SK-N-SH treated with all-trans-retinoic acid at 6 μM for 48 hours (cell line): ENCODE measurements around the gene KLHL21.

Experiments used
- ATAC-seq: fragments of 200-7000 bp; cut with Tn5 transposase; 3 replicates; pipeline ENCODE4 v1.9.1; 2020; ENCODE audit warnings: mild to moderate bottlenecking, moderate library complexity
- ARNTL ChIP-seq: fragments of 450-650 bp; formaldehyde crosslinking; IDR thresholded peaks from 2 replicates; pipeline ENCODE4 v1.5.0; 2020; ENCODE audit warnings: low read depth, mild to moderate bottlenecking, moderate library complexity, borderline replicate concordance
- CREB5 ChIP-seq: fragments of 250-450 bp; sonication (Bioruptor Pico); IDR thresholded peaks from 2 replicates; pipeline ENCODE4 v1.5.1; 2020; ENCODE audit warnings: low read depth, mild to moderate bottlenecking, moderate library complexity
- CSDC2 ChIP-seq: fragments of 250-450 bp; sonication (Bioruptor Pico); IDR thresholded peaks from 2 replicates; pipeline ENCODE4 v1.5.0; 2020; ENCODE audit warnings: mild to moderate bottlenecking, moderate library complexity
- ESRRG ChIP-seq: fragments of 250-450 bp; sonication (Bioruptor Pico); IDR thresholded peaks from 2 replicates; pipeline ENCODE4 v1.6.1; 2021; ENCODE audit warnings: mild to moderate bottlenecking
- GLIS3 ChIP-seq: fragments of 250-450 bp; sonication (Bioruptor Pico); IDR thresholded peaks from 2 replicates; pipeline ENCODE4 v1.5.0; 2020; ENCODE audit warnings: mild to moderate bottlenecking, moderate library complexity
- ISL1 ChIP-seq: fragments of 250-450 bp; sonication (Bioruptor Pico); IDR thresholded peaks from 2 replicates; pipeline ENCODE4 v2.1.2; 2022; ENCODE audit warnings: mild to moderate bottlenecking, moderate library complexity
- OSR1 ChIP-seq: fragments of 250-450 bp; sonication (Bioruptor Pico); IDR thresholded peaks from 2 replicates; pipeline ENCODE4 v1.8.0; 2022; ENCODE audit warnings: moderate library complexity, mild to moderate bottlenecking, inconsistent platforms
- PATZ1 ChIP-seq: fragments of 250-450 bp; sonication (Bioruptor Pico); IDR thresholded peaks from 2 replicates; pipeline ENCODE4 v1.8.0; 2020; ENCODE audit warnings: mild to moderate bottlenecking, moderate library complexity, borderline replicate concordance
- PPARA ChIP-seq: fragments of 250-450 bp; sonication (Bioruptor Pico); IDR thresholded peaks from 2 replicates; pipeline ENCODE4 v1.5.0; 2020; ENCODE audit warnings: mild to moderate bottlenecking, borderline replicate concordance
- RARB ChIP-seq: fragments of 250-450 bp; sonication (Bioruptor Pico); IDR thresholded peaks from 2 replicates; pipeline ENCODE4 v1.8.0; 2021; ENCODE audit warnings: mild to moderate bottlenecking, moderate library complexity
- SNAI2 ChIP-seq: fragments of 250-450 bp; sonication (Bioruptor Pico); IDR thresholded peaks from 2 replicates; pipeline ENCODE4 v1.5.0; 2020; ENCODE audit warnings: mild to moderate bottlenecking, moderate library complexity
- ZC3H10 ChIP-seq: fragments of 250-450 bp; sonication (Bioruptor Pico); IDR thresholded peaks from 2 replicates; pipeline ENCODE4 v1.5.1; 2021; ENCODE audit warnings: mild to moderate bottlenecking, moderate library complexity
- ZFP3 ChIP-seq: fragments of 250-450 bp; sonication (Bioruptor Pico); IDR thresholded peaks from 2 replicates; pipeline ENCODE4 v1.5.0; 2020; ENCODE audit warnings: mild to moderate bottlenecking, moderate library complexity
- ZFP30 ChIP-seq: fragments of 450-650 bp; formaldehyde crosslinking; IDR thresholded peaks from 2 replicates; pipeline ENCODE4 v1.5.0; 2022; ENCODE audit warnings: mild to moderate bottlenecking, moderate library complexity
- ZNF565 ChIP-seq: fragments of 450-650 bp; formaldehyde crosslinking; conservative IDR thresholded peaks from 2 replicates; pipeline ENCODE4 v1.5.0; 2020; ENCODE audit warnings: low read depth, mild to moderate bottlenecking, moderate library complexity
- ZNF70 ChIP-seq: fragments of 450-650 bp; formaldehyde crosslinking; IDR thresholded peaks from 2 replicates; pipeline ENCODE4 v1.5.0; 2020; ENCODE audit warnings: mild to moderate bottlenecking, moderate library complexity
- ZNF8 ChIP-seq: fragments of 450-650 bp; formaldehyde crosslinking; IDR thresholded peaks from 2 replicates; pipeline ENCODE4 v1.5.0; 2020; ENCODE audit warnings: mild to moderate bottlenecking, moderate library complexity
- TF ChIP-seq, protein P1 (sequence below): fragments of 250-450 bp; sonication (Bioruptor Pico); IDR thresholded peaks from 2 replicates; pipeline ENCODE4 v1.8.0; 2021; ENCODE audit warnings: low read depth, mild to moderate bottlenecking, moderate library complexity, borderline replicate concordance
- TF ChIP-seq, protein P2 (sequence below): fragments of 250-450 bp; sonication (Bioruptor Pico); IDR thresholded peaks from 2 replicates; pipeline ENCODE4 v1.5.1; 2021; ENCODE audit warnings: mild to moderate bottlenecking, moderate library complexity
- TF ChIP-seq, protein P3 (sequence below): fragments of 250-450 bp; sonication (Bioruptor Pico); IDR thresholded peaks from 2 replicates; pipeline ENCODE4 v1.5.0; 2020; ENCODE audit warnings: mild to moderate bottlenecking, moderate library complexity

Gene KLHL21

GRCh38 chr1:6570987-6571386, 31.7 kb downstream of the KLHL21 start:
- no peak for ATAC-seq

GRCh38 chr1:6570100-6570499, 32.6 kb downstream of the KLHL21 start:
- ATAC-seq: no peak
- TF ChIP-seq, protein P1, sequence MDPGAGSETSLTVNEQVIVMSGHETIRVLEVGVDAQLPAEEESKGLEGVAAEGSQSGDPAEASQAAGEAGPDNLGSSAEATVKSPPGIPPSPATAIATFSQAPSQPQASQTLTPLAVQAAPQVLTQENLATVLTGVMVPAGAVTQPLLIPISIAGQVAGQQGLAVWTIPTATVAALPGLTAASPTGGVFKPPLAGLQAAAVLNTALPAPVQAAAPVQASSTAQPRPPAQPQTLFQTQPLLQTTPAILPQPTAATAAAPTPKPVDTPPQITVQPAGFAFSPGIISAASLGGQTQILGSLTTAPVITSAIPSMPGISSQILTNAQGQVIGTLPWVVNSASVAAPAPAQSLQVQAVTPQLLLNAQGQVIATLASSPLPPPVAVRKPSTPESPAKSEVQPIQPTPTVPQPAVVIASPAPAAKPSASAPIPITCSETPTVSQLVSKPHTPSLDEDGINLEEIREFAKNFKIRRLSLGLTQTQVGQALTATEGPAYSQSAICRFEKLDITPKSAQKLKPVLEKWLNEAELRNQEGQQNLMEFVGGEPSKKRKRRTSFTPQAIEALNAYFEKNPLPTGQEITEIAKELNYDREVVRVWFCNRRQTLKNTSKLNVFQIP: no peak
- TF ChIP-seq PATZ1: no peak
- TF ChIP-seq RARB (CRISPR knock-in tag): no peak
- TF ChIP-seq ZFP30 (CRISPR knock-in tag): no peak
- TF ChIP-seq CREB5 (CRISPR knock-in tag): no peak

More at GRCh38 chr1:6570987-6571386, 31.7 kb downstream of the KLHL21 start:
- TF ChIP-seq, protein P1: no peak
- TF ChIP-seq ZFP3: no peak
- no peak for TF ChIP-seq ZC3H10 (CRISPR knock-in tag)
- TF ChIP-seq ZNF565 (CRISPR knock-in tag): no peak
- TF ChIP-seq ISL1 (CRISPR knock-in tag): no peak
- TF ChIP-seq GLIS3: no peak
- TF ChIP-seq, protein P2, sequence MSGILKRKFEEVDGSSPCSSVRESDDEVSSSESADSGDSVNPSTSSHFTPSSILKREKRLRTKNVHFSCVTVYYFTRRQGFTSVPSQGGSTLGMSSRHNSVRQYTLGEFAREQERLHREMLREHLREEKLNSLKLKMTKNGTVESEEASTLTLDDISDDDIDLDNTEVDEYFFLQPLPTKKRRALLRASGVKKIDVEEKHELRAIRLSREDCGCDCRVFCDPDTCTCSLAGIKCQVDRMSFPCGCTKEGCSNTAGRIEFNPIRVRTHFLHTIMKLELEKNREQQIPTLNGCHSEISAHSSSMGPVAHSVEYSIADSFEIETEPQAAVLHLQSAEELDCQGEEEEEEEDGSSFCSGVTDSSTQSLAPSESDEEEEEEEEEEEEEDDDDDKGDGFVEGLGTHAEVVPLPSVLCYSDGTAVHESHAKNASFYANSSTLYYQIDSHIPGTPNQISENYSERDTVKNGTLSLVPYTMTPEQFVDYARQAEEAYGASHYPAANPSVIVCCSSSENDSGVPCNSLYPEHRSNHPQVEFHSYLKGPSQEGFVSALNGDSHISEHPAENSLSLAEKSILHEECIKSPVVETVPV: no peak
- no peak for TF ChIP-seq ESRRG
- no peak for TF ChIP-seq SNAI2 (CRISPR knock-in tag)
- TF ChIP-seq, all 23 proteins: peak for 0

GRCh38 chr1:6569033-6569432, 33.6 kb downstream of the KLHL21 start:
- no peak for ATAC-seq
- no peak for TF ChIP-seq ZNF8 (CRISPR knock-in tag)

DNA sequence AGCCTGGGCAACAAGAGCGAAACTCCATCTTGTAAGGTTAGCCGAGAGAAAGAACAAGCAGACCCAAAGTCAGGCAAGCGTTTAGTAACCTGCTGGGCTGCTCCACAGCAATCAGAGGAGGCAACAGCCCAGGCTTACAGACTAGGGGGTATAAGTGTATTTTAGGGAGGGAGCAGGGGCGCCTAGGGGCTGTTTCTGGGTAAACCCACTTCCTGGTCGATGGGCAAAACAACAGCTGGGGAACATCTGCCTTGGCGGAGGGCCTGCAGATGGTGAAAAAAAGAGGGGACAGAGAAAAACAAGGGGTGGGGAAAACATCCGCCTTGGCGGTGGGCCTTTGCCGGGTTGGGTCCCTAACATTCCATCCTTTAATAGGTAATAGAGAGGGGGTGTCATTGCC, 42.4 kb downstream of the KLHL21 start:
- no peak for ATAC-seq
- TF ChIP-seq CREB5 (CRISPR knock-in tag) (no peak), ARNTL (CRISPR knock-in tag) (no peak), OSR1 (CRISPR knock-in tag) (no peak), PPARA (no peak), ZNF70 (CRISPR knock-in tag) (no peak), ZFP3 (no peak), GLIS3 (no peak), ESRRG (no peak), ZNF565 (CRISPR knock-in tag) (no peak), CSDC2 (no peak)
- TF ChIP-seq, protein P3, sequence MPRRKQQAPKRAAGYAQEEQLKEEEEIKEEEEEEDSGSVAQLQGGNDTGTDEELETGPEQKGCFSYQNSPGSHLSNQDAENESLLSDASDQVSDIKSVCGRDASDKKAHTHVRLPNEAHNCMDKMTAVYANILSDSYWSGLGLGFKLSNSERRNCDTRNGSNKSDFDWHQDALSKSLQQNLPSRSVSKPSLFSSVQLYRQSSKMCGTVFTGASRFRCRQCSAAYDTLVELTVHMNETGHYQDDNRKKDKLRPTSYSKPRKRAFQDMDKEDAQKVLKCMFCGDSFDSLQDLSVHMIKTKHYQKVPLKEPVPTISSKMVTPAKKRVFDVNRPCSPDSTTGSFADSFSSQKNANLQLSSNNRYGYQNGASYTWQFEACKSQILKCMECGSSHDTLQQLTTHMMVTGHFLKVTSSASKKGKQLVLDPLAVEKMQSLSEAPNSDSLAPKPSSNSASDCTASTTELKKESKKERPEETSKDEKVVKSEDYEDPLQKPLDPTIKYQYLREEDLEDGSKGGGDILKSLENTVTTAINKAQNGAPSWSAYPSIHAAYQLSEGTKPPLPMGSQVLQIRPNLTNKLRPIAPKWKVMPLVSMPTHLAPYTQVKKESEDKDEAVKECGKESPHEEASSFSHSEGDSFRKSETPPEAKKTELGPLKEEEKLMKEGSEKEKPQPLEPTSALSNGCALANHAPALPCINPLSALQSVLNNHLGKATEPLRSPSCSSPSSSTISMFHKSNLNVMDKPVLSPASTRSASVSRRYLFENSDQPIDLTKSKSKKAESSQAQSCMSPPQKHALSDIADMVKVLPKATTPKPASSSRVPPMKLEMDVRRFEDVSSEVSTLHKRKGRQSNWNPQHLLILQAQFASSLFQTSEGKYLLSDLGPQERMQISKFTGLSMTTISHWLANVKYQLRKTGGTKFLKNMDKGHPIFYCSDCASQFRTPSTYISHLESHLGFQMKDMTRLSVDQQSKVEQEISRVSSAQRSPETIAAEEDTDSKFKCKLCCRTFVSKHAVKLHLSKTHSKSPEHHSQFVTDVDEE (CRISPR knock-in tag): no peak
- TF ChIP-seq, protein P2: no peak
- TF ChIP-seq, protein P1: no peak
